Measurements from ENCODE around the gene MBOAT2. TPM values are rescaled to one million over a fixed set of nuclear protein-coding genes. Genes with fewer than 3 reads are reported as not detected.
"Not testable (repeated sequence)": the region's sequence is repeated elsewhere in the genome, so short reads cannot be mapped to it uniquely, and the experiment has no call there.

MBOAT2 gene
- polyA plus RNA-seq, 3 donors from 2014 or later, result 1.6 to 2.2 TPM; not detected in 1

GRCh38 chr2:8938384-8938783 lies 65.1 kb downstream of the MBOAT2 start:
- Mint-ChIP-seq H3K36me3 (peaks cover 0 to 4% (median 0%) of the 10 kb centered on the region in 3 donors), H3K27ac (no peak overlapping the region), H3K9me3 (no peaks in the 10 kb centered on the region), H3K4me3 (no peak overlapping the region), H3K4me1 (no peaks in the 10 kb centered on the region), H3K27me3 (ENCODE audit: low read depth in 3 of 3) (peaks cover 0 to 2% (median 0%) of the 10 kb centered on the region in 3 donors)
- DNase-seq, result no peak

GRCh38 chr2:8935982-8936381 lies 67.5 kb downstream of the MBOAT2 start:
- Mint-ChIP-seq H3K4me1 (no peaks in the 10 kb centered on the region), H3K36me3 (peaks cover 0 to 4% (median 0%) of the 10 kb centered on the region in 3 donors), H3K27ac (no peak overlapping the region), H3K27me3 (ENCODE audit: low read depth in 3 of 3) (peaks cover 0 to 2% (median 0%) of the 10 kb centered on the region in 3 donors), H3K4me3 (no peak overlapping the region), H3K9me3 (no peaks in the 10 kb centered on the region)
- DNase-seq, result no peak

DNA sequence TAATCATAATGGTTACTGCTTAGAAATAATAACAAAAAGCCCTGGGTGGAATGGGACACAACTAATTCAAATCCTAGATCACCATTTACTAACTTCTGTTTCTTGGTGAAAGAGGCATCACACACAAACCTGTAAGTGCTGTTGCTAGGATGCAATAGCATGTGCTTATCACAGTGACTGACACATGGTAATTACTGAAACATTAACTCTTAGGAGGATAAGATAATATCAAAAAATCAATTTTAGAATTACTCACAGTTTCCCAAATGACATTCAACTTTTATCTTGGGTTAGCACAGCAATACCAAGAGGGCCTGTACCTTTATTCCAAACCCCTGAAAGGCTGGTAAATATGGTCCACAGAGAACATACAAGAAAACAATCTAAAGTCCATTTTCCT lies 69.1 kb downstream of the MBOAT2 start:
- DNase-seq, result no peak
- Mint-ChIP-seq H3K9me3 (peaks cover 0 to 1% (median 0%) of the 10 kb centered on the region in 6 donors), H3K4me1 (no peaks in the 10 kb centered on the region)

GRCh38 chr2:8932702-8933101 lies 70.8 kb downstream of the MBOAT2 start:
- no peak for DNase-seq
- Mint-ChIP-seq H3K4me3 (no peak overlapping the region), H3K27ac (no peak overlapping the region), H3K4me1 (no peaks in the 10 kb centered on the region), H3K27me3 (ENCODE audit: low read depth in 3 of 3) (peaks cover 0 to 3% (median 0%) of the 10 kb centered on the region in 3 donors), H3K36me3 (no peaks in the 10 kb centered on the region), H3K9me3 (peaks cover 0 to 1% (median 0%) of the 10 kb centered on the region in 6 donors)

More for the DNA sequence above, 69.1 kb downstream of the MBOAT2 start:
- H3K36me3 Mint-ChIP-seq, result peaks cover 0 to 4% (median 0%) of the 10 kb centered on the region in 3 donors
- H3K4me3 Mint-ChIP-seq, result no peak overlapping the region
- H3K27ac Mint-ChIP-seq, result no peak overlapping the region
- H3K27me3 Mint-ChIP-seq (ENCODE audit: low read depth in 3 of 3), result peaks cover 0 to 3% (median 2%) of the 10 kb centered on the region in 3 donors

GRCh38 chr2:8930185-8930584 lies 73.3 kb downstream of the MBOAT2 start:
- H3K4me1 Mint-ChIP-seq; DNase-seq; H3K27me3 Mint-ChIP-seq (ENCODE audit: low read depth in 3 of 3); H3K4me3 Mint-ChIP-seq; H3K27ac Mint-ChIP-seq; H3K36me3 Mint-ChIP-seq; H3K9me3 Mint-ChIP-seq: not testable (repeated sequence)

DNA sequence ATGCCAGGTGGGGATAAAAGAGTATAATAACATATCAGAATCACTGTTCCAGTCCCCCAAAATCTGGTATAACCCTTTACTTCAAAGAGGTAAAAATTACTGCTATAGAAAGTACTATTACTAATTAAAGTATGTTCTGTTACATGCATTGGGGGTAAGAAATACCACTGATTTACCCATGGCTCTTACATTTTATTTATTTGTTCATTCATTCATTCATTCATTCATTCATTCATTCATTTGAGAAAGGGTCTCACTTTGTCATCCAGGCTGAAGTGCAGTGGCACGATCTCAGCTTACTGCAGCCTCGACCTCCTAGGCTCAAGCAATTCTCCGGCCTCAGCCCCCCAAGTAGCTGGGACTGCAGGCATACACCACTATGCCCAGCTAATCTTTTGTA lies 74.4 kb downstream of the MBOAT2 start:
- H3K36me3 Mint-ChIP-seq, result no peaks in the 10 kb centered on the region
- H3K27me3 Mint-ChIP-seq (ENCODE audit: low read depth in 3 of 3), result peaks cover 0 to 4% (median 3%) of the 10 kb centered on the region in 3 donors
- no peaks in the 10 kb centered on the region for H3K4me1 Mint-ChIP-seq
- peaks cover 0 to 1% (median 0%) of the 10 kb centered on the region in 6 donors for H3K9me3 Mint-ChIP-seq
- H3K4me3 Mint-ChIP-seq, result no peak overlapping the region
- no peak for DNase-seq
- no peak overlapping the region for H3K27ac Mint-ChIP-seq

GRCh38 chr2:8927510-8928455 lies 75.7 kb downstream of the MBOAT2 start:
- no peak overlapping the region for H3K27ac Mint-ChIP-seq
- no peaks in the 10 kb centered on the region for H3K4me1 Mint-ChIP-seq
- H3K4me3 Mint-ChIP-seq, result no peak overlapping the region
- H3K27me3 Mint-ChIP-seq (ENCODE audit: low read depth in 3 of 3), result peaks cover 0 to 7% (median 4%) of the 10 kb centered on the region in 3 donors
- no peaks in the 10 kb centered on the region for H3K36me3 Mint-ChIP-seq
- no peak for DNase-seq
- peaks cover 0 to 1% (median 0%) of the 10 kb centered on the region in 6 donors for H3K9me3 Mint-ChIP-seq

DNA sequence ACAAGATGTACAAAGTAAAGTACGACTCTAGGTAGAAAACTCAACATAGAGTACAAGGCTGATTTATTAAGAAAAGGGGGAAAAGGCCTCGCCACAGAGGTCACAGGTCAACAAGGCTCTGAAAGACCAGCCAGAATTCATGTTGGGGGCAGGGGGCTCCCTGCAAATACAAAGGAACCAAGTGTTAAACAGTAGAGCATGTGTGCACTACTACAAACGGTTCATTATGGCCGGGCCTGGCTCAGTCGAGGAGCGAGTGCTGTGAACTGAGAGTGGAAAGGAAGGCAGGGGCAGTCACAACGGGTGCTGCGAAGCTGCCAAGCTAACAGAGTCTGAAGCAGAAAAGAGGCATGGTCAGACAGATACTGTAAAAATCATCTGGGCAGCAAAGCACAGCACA lies 77.1 kb downstream of the MBOAT2 start:
- Mint-ChIP-seq H3K4me1 (no peaks in the 10 kb centered on the region), H3K36me3 (peaks cover 0 to 4% (median 0%) of the 10 kb centered on the region in 3 donors), H3K9me3 (peaks cover 0 to 1% (median 0%) of the 10 kb centered on the region in 6 donors), H3K4me3 (no peak overlapping the region), H3K27ac (no peak overlapping the region), H3K27me3 (ENCODE audit: low read depth in 3 of 3) (peaks cover 0 to 7% (median 5%) of the 10 kb centered on the region in 3 donors)
- DNase-seq, result no peak

DNA sequence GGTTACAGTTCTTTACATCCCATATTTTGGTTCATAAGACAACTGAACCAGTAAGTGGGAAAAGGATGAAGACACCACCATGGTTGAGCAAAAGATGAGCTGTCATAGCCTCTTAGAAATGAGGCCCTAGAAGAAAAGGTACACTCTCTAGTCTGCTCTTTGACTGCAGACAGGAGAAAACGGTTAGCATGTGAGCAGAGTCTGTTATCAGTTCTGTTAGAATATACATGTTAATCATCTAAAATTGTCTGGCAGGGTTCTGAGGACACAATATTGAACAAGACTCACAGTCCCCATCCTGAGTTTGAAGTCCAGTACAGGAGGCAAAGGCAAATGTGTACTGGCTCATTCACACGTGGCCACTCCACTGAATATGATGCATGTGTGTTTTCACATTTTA lies 78.1 kb downstream of the MBOAT2 start:
- H3K27me3 Mint-ChIP-seq (ENCODE audit: low read depth in 3 of 3), result peaks cover 0 to 7% (median 5%) of the 10 kb centered on the region in 3 donors
- no peak overlapping the region for H3K4me3 Mint-ChIP-seq
- peaks cover 0 to 4% (median 0%) of the 10 kb centered on the region in 3 donors for H3K36me3 Mint-ChIP-seq
- no peak overlapping the region for H3K27ac Mint-ChIP-seq
- no peaks in the 10 kb centered on the region for H3K4me1 Mint-ChIP-seq
- no peaks in the 10 kb centered on the region for H3K9me3 Mint-ChIP-seq
- no peak for DNase-seq

DNA sequence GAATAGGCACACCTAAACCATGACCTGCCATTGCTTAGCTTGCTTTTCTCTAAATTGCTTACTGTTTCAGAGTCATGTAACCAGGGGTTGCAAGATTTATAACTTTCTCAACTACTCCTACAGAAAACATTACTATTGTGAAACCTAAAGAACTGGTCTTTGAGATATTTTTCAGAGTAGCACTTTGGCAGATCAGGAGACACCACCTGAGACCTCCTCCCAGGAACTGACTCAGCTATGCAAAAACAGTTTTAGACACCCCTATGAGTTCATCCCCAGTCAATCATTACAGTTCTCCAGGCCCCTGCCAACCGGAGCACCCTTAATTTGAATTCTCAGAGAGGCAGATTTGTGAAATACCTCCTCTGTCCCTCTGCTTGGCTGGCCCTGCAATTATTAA lies 80.3 kb downstream of the MBOAT2 start:
- Mint-ChIP-seq H3K4me3 (no peak overlapping the region), H3K4me1 (no peaks in the 10 kb centered on the region)

DNA sequence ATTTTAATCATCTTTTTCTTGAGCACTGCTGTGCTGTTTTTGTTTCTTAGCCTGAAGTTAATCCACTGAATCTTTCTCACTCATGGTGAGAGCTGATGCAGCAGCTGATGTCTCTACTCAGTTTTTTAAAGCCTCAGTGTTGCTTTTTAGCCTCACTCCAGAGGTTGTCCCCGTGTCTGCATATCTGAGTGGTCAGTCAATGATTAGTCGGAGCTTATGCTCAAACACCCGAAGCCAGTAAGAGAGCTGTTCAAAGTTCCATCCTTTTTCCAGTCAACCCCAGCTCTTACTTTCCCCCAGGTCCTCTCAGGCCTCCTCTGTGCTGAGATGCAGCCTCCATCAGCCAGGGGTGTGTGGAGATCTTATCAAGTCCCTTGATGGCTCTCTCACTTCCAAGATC lies 81.1 kb downstream of the MBOAT2 start:
- no peak for DNase-seq
- peaks cover 2 to 5% (median 4%) of the 10 kb centered on the region in 3 donors for H3K27me3 Mint-ChIP-seq (ENCODE audit: low read depth in 3 of 3)
- peaks cover 0 to 4% (median 0%) of the 10 kb centered on the region in 3 donors for H3K36me3 Mint-ChIP-seq
- no peak overlapping the region for H3K4me3 Mint-ChIP-seq
- H3K9me3 Mint-ChIP-seq, result no peaks in the 10 kb centered on the region
- no peaks in the 10 kb centered on the region for H3K4me1 Mint-ChIP-seq
- H3K27ac Mint-ChIP-seq, result no peak overlapping the region

More for the DNA sequence above, 80.3 kb downstream of the MBOAT2 start:
- Mint-ChIP-seq H3K27ac (no peak overlapping the region), H3K9me3 (no peaks in the 10 kb centered on the region), H3K27me3 (ENCODE audit: low read depth in 3 of 3) (peaks cover 2 to 5% (median 4%) of the 10 kb centered on the region in 3 donors), H3K36me3 (peaks cover 0 to 4% (median 0%) of the 10 kb centered on the region in 3 donors)
- DNase-seq, result no peak

DNA sequence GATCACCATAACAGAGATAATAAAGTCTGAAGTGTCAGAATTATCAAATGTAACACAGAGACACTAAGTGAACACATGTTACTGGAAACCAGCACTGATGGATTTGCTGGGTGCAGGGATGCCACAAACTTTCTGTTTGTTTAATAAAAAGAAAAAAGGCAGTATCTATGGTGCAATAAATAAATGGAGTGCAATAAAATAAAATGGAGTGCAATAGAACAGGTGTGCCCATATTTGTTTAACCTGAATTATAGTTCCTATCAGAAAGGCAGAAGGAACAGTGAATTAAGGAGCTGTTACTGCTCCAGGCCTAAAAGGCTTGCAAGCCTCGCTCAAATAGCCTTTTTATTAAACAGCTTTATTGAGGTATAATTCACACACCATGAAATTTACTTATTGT lies 85.1 kb downstream of the MBOAT2 start:
- Mint-ChIP-seq H3K9me3 (peaks cover 0 to under 1% (median 0%) of the 10 kb centered on the region in 6 donors), H3K4me1 (no peaks in the 10 kb centered on the region), H3K27ac (no peak overlapping the region), H3K4me3 (no peak overlapping the region), H3K27me3 (ENCODE audit: low read depth in 3 of 3) (peaks cover 1 to 11% (median 2%) of the 10 kb centered on the region in 3 donors), H3K36me3 (peaks cover 0 to 4% (median 0%) of the 10 kb centered on the region in 3 donors)
- DNase-seq, result no peak

- Mint-ChIP-seq H3K4me1 (no peaks in the 10 kb centered on the region), H3K9me3 (peaks cover 0 to 3% (median 0%) of the 10 kb centered on the region in 6 donors), H3K36me3 (no peaks in the 10 kb centered on the region), H3K27ac (no peak overlapping the region), H3K4me3 (no peak overlapping the region), H3K27me3 (ENCODE audit: low read depth in 3 of 3) (peaks cover 0 to 17% (median 2%) of the 10 kb centered on the region in 3 donors)
- no peak for DNase-seq
These were observed 87.5 kb downstream of the MBOAT2 start for GRCh38 chr2:8915941-8916340.

- not testable (repeated sequence) for H3K4me3 Mint-ChIP-seq, DNase-seq
- H3K27me3 Mint-ChIP-seq (ENCODE audit: low read depth in 3 of 3), result peaks cover 0 to 17% (median 0%) of the 10 kb centered on the region in 3 donors
These were observed 89.7 kb downstream of the MBOAT2 start for GRCh38 chr2:8913767-8914166.

More at GRCh38 chr2:8913767-8914166, 89.7 kb downstream of the MBOAT2 start:
- H3K4me1 Mint-ChIP-seq, H3K36me3 Mint-ChIP-seq, H3K27ac Mint-ChIP-seq, H3K9me3 Mint-ChIP-seq: not testable (repeated sequence)

Data from immature natural killer cell (primary cell).